Panc1 (cell line): ENCODE measurements around the gene CCNB1IP1. TPM values are rescaled to one million over a fixed set of nuclear protein-coding genes. Genes with fewer than 3 reads are reported as not detected.
A peak's percentile ranks its signal among the peaks of the same experiment; 100 is the strongest.

Experiments used
- ATAC-seq: fragments of 200-7000 bp; cut with Tn5 transposase; 2 replicates; pipeline ENCODE4 v1.9.1; 2020; ENCODE audit warnings: mild to moderate bottlenecking, moderate library complexity
- BruUV-seq: library from RNA; stranded (reverse); fragments of 400-500 nt; replicated peaks from 2 replicates; lab custom pipeline; 2021; lab: Mats Ljungman, UMichigan
- CTCF ChIA-PET: fragments of 300-600 bp; sonication (Branson Sonifier 250); formaldehyde crosslinking; loops from one replicate; lab custom pipeline; 2022; ENCODE audit warnings: antibody characterized with exemption; lab: Charles Lee
- POLR2A ChIA-PET: fragments of 300-600 bp; sonication (Branson Sonifier 250); formaldehyde crosslinking; loops from one replicate; lab custom pipeline; 2022; ENCODE audit warnings: antibody characterized with exemption; lab: Charles Lee
- DNase-seq: peaks from one replicate; pipeline ENCODE4 v3.0.0-alpha.2; 2010; ENCODE audit warnings: low read depth, low spot score
- H3K27ac ChIP-seq: 2 replicates; pipeline ENCODE4 v1.5.1; 2011; ENCODE audit warnings: mild to moderate bottlenecking, low read length, inconsistent platforms
- H3K27me3 ChIP-seq: fragments of 200-500 bp; sonication (Bioruptor generic); 2 replicates; pipeline ENCODE4 v1.6.0; 2014; ENCODE audit warnings: low read length, inconsistent platforms; ENCODE audit not compliant: control insufficient read depth, insufficient read depth
- H3K36me3 ChIP-seq: fragments of 200-500 bp; sonication (Bioruptor generic); 2 replicates; pipeline ENCODE4 v1.5.1; 2014; ENCODE audit warnings: inconsistent platforms, mild to moderate bottlenecking, low read length, moderate library complexity; ENCODE audit not compliant: control insufficient read depth, insufficient read depth
- H3K4me1 ChIP-seq: 2 replicates; pipeline ENCODE4 v1.5.1; 2011; ENCODE audit warnings: inconsistent platforms, mild to moderate bottlenecking, low read length, moderate library complexity; ENCODE audit not compliant: control insufficient read depth, insufficient read depth
- H3K4me3 ChIP-seq, 2 experiments: 2 replicates each; pipeline ENCODE4 v1.5.1; 2011 to 2012; ENCODE audit warnings: low read depth in 2 of 2, low read length in 2 of 2, mild to moderate bottlenecking in 2 of 2, inconsistent platforms in 1 of 2, moderate library complexity in 1 of 2
- H3K9me3 ChIP-seq: fragments of 200-500 bp; sonication (Bioruptor generic); 2 replicates; pipeline ENCODE4 v1.5.1; 2014; ENCODE audit warnings: low read depth, mild to moderate bottlenecking, inconsistent platforms, low read length, moderate library complexity; ENCODE audit not compliant: control insufficient read depth, insufficient read depth
- CTCF ChIP-seq: fragments of 450-650 bp; IDR thresholded peaks from 2 replicates; pipeline ENCODE4 v1.5.1; 2017; ENCODE audit warnings: mild to moderate bottlenecking
- POLR2AphosphoS5 ChIP-seq: IDR thresholded peaks from 2 replicates; pipeline ENCODE4 v1.6.1; 2012; ENCODE audit warnings: mild to moderate bottlenecking, low read depth, low read length, moderate library complexity
- SIN3A ChIP-seq: IDR thresholded peaks from 2 replicates; pipeline ENCODE4 v1.6.1; 2012; ENCODE audit warnings: low read depth, mild to moderate bottlenecking, low read length, moderate library complexity, borderline replicate concordance; ENCODE audit not compliant: insufficient read depth
- TCF7L2 ChIP-seq: IDR thresholded peaks from 2 replicates; pipeline ENCODE4 v1.6.1; 2011; ENCODE audit warnings: mild to moderate bottlenecking, low read depth, low read length, inconsistent platforms
- in situ Hi-C: cut with HindIII; loops from 2 replicates; pipeline ENCODE4 v1.10.0; 2016; ENCODE audit warnings: low sequenced_read_pairs, low pct_unique_long_range_greater_than_20kb
- intact Hi-C: fragments of 100-400 bp; cut with micrococcal nuclease; formaldehyde crosslinking; loops from one replicate; pipeline ENCODE4 v1.10.0; 2022; ENCODE audit not compliant: unreplicated experiment
- total RNA-seq: library from RNA; stranded (reverse); gene quantifications from one replicate; pipeline ENCODE4 v1.2.1, GENCODE V29; 2021; ENCODE audit not compliant: unreplicated experiment
- TF ChIP-seq, protein P1 (sequence below), 2 experiments: IDR thresholded peaks; 2 replicates each; pipeline ENCODE4 v1.6.1; 2011 to 2012; ENCODE audit warnings: low read depth in 2 of 2, control low read depth in 1 of 2, low read length in 1 of 2, mild to moderate bottlenecking in 1 of 2, moderate library complexity in 1 of 2; ENCODE audit not compliant: insufficient read depth in 1 of 2

The CCNB1IP1 gene
- total RNA-seq, 1 experiment from 2014 or later, result 20.3 TPM

DNA sequence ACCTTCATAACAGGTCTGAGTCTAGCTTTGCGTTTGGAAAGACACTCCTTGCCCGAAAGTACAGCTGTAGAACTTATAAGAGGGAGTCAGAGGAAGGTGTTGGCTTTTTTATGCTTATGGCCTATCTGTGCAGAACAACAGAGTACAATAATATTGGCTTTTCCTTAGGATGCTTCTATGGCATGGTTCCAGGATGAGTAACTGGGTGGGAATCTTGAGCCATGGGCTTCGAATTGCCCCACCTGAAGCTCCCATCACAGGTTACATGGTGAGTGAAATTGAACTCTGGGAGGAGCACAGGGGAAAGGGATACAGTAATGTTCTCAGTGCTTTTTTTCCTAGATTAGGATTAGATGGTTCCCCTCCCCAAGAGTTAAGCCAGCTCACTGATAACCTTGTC lies 23.3 kb upstream of the CCNB1IP1 start:
- H3K9me3 ChIP-seq, result no peaks in the 10 kb centered on the region
- TF ChIP-seq CTCF (no peak), POLR2AphosphoS5 (no peak), TCF7L2 (no peak), SIN3A (no peak)
- TF ChIP-seq, protein P1, sequence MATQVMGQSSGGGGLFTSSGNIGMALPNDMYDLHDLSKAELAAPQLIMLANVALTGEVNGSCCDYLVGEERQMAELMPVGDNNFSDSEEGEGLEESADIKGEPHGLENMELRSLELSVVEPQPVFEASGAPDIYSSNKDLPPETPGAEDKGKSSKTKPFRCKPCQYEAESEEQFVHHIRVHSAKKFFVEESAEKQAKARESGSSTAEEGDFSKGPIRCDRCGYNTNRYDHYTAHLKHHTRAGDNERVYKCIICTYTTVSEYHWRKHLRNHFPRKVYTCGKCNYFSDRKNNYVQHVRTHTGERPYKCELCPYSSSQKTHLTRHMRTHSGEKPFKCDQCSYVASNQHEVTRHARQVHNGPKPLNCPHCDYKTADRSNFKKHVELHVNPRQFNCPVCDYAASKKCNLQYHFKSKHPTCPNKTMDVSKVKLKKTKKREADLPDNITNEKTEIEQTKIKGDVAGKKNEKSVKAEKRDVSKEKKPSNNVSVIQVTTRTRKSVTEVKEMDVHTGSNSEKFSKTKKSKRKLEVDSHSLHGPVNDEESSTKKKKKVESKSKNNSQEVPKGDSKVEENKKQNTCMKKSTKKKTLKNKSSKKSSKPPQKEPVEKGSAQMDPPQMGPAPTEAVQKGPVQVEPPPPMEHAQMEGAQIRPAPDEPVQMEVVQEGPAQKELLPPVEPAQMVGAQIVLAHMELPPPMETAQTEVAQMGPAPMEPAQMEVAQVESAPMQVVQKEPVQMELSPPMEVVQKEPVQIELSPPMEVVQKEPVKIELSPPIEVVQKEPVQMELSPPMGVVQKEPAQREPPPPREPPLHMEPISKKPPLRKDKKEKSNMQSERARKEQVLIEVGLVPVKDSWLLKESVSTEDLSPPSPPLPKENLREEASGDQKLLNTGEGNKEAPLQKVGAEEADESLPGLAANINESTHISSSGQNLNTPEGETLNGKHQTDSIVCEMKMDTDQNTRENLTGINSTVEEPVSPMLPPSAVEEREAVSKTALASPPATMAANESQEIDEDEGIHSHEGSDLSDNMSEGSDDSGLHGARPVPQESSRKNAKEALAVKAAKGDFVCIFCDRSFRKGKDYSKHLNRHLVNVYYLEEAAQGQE (IDR thresholded peaks at IDR 0.05; ENCODE audit: insufficient read depth in 1 of 2, low read depth in 2 of 2, low read length in 1 of 2), result no peak
- CTCF ChIA-PET, result no interaction called here
- POLR2A ChIA-PET, result no interaction called here
- BruUV-seq, result no TSS peak
- peaks cover 17% of the 10 kb centered on the region for H3K36me3 ChIP-seq
- ATAC-seq, result no peak
- DNase-seq, result no peak
- H3K27me3 ChIP-seq, result no peaks in the 10 kb centered on the region
- intact Hi-C loops (no loop called here), in situ Hi-C loops (no loop called here)
- H3K4me3 ChIP-seq, result no peak overlapping the region
- no peak overlapping the region for H3K27ac ChIP-seq
- no peaks in the 10 kb centered on the region for H3K4me1 ChIP-seq

DNA sequence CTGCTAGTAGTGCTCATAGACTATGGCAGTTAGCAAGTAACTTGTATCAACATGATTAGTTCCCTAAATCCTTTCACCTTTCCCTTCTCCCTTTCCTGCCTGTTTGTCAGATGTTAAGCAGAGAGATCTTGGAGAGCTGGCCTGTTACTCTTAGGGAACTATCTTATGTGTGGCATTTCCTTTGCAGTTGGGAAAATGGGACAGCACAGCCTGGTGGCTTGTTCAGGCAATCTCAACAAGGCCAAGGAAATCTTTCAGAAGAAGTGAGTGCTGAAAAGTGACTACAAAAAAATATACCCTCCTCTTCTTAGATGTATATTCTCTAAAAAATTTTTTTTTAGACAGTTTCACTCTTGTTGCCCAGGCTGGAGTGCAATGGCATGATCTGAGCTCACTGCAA lies 17.8 kb upstream of the CCNB1IP1 start:
- Histone ChIP-seq H3K27ac (no peak overlapping the region), H3K36me3 (no peaks in the 10 kb centered on the region; the same call in 1 of the 2 replicates), H3K9me3 (no peaks in the 10 kb centered on the region), H3K4me3 (no peak overlapping the region), H3K27me3 (no peaks in the 10 kb centered on the region), H3K4me1 (no peaks in the 10 kb centered on the region)
- intact Hi-C loops, result no loop called here
- ATAC-seq, result no peak
- ChIA-PET POLR2A (no interaction called here), CTCF (interaction anchor here (0.7 kb wide), 2 partner anchors 8 to 23 kb away, joined by 3 read pairs; no protein-coding TSS in a partner anchor)
- TF ChIP-seq, protein P1 (IDR thresholded peaks at IDR 0.05; ENCODE audit: insufficient read depth in 1 of 2, low read depth in 2 of 2, low read length in 1 of 2), result no peak
- TF ChIP-seq CTCF, result peak; percentile 29
- in situ Hi-C loops, result no loop called here
- no TSS peak for BruUV-seq
- DNase-seq, result no peak
